NCI-H146 treated with DMSO at 0.1 percent for 48 hours (cell line): ENCODE data around the gene ELF5.

Experiments used
- DNase-seq: peaks from one replicate; lab custom pipeline; 2025; ENCODE audit not compliant: unreplicated experiment; lab: John Stamatoyannopoulos, UW

Gene ELF5

DNA sequence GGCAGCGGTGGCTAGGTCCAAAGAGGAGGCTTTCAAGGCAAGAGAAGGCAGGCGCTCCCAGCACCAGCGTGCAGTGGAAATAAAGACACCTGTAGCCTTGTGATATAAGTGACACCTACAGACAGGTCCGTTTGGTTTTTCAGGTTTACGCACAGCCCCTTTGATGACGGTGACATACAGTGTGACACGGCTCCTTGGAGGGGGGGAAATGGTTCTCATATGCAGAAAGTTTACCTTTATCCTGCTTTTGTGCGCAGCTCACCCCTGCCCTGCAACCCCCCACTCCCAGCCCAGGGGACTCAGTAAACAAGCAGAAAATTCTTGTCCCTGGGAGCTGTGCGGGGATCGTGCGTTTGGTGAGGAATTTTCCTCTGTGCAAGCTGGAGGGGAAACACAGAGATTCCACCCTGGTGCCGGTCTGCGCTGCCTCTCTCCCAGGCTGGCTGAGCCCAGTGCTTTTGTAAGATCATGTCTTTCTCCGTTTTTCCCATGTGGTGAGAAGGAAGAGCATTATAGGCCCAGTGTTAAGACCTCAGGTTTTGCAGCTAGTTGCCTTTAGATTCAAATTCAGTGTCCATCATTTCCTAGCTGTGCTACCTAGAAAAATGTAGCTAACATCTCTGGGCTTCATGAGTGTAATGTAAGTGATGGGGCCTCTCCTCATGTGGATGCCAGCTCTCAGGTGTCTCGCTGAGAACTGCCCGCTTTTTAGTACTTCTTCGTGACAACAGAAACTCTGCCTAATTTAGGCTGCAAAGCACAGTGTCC is at the start of gene ELF5:
Gene ELF5 (minus strand): TSS at position 113 of the 768 bp plus-strand sequence. CDS start 8,045 bp downstream, outside the sequence.
- DNase-seq, result no peak

DNA sequence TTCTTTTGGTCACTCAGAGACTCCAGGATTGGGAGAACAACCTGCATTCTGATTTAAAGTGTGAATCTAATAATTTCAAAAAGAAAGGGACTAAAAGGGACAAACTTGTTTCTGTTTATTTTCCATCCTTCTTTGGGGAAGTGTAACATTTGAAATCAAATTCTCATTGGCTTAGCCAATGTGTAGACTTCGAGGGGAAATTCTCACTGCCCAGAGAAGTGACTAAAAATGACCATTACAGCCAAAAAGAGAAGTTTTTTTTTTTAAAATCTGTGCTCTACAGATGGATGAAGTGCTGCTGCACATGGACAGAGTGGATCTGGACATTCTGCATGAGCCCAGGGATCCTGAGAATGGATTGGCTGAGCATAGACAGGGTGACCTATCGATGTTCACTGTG is 49.4 kb upstream of the ELF5 start:
- no peak for DNase-seq

DNA sequence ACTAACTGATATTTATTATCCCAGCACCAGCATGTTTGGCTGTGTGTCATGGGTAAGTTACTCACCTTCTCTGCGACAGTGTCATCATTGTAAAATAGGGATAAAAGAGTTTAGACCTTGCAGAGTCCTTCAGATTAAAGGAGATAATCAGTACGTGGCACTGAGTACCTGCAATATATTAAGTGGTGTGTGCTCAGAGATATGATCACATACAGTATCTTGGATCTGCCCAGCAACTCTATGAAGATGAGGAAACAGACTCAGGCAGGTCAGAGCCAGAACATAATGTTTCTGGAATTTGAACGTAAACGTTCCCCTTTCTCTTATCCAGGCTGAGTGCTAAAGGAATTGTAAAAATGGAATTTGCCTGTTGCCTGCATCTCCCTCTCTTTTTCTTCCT is 46.9 kb upstream of the ELF5 start:
- no peak for DNase-seq

- no peak for DNase-seq
Observed at GRCh38 chr11:34558673-34559072, 45.1 kb upstream of the ELF5 start.

- no peak for DNase-seq
Observed at GRCh38 chr11:34558211-34558610, 44.6 kb upstream of the ELF5 start.

- DNase-seq, result no peak
Observed at GRCh38 chr11:34552270-34552669, 38.7 kb upstream of the ELF5 start.

- no peak for DNase-seq
Observed at GRCh38 chr11:34549271-34549670, 35.7 kb upstream of the ELF5 start.

- no peak for DNase-seq
Observed at GRCh38 chr11:34548278-34548677, 34.7 kb upstream of the ELF5 start.

- DNase-seq, result peak; percentile 6
Observed at GRCh38 chr11:34546511-34547209, 33.1 kb upstream of the ELF5 start.

DNA sequence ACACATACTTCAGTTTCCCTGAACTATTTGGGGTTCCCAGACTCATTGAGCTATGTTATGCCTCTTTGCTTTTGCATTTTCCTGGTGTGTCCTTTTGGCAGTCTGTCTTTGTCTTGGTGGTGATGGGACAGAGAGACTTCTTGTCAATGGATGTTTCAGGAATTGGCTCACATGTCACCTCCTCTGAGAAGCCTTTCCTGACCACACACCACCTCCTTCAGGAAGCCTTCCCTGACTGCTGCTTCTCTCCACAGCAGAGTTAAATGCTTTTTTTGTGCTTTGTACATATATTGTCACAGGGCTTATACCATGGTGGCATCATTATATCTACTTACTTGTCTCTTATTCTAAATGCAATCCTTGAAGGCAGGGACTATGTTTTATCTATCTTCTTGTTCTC is 28.5 kb upstream of the ELF5 start:
- DNase-seq, result no peak

GRCh38 chr11:34540870-34541269 is 27.3 kb upstream of the ELF5 start:
- no peak for DNase-seq

- no peak for DNase-seq
Observed at GRCh38 chr11:34537636-34538035, 24.0 kb upstream of the ELF5 start.

DNA sequence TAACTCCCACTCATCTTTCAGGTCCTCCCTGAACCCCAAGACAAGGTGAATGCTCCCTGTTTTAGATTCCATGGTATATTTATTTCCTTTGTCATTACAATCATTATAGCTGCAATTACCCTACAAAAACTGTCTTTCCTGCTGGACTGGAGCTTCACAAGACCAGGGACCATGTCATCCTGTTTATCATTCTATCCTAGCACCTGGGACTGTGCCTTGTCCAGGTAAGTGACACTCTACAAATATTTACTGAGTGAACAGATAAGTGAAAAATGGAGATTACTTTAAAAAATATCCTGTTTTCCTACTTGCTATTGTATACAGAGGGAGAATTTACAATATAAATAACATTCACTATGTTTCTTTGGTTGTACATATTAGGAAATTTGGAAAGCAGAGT is 22.5 kb upstream of the ELF5 start:
- DNase-seq, result peak; percentile 87

DNA sequence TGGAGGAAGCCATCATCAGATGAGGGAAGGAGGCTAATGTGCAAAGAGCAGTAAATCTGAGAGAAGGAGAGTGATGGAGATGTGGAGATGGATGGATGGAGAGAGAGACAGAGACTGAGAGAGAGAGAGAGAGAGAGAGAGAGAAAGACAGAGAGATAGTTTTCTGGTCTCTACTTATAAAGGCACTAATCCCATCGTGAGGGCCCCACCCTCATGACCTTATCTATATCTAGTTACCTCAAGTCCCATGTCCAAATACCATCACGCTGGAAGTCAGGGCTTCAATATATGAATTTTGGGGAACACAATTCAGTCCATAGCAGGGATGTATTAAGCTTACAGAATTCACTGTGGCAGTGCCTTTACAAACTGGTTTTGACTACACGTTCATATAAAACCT is 21.2 kb upstream of the ELF5 start:
- DNase-seq, result no peak

DNA sequence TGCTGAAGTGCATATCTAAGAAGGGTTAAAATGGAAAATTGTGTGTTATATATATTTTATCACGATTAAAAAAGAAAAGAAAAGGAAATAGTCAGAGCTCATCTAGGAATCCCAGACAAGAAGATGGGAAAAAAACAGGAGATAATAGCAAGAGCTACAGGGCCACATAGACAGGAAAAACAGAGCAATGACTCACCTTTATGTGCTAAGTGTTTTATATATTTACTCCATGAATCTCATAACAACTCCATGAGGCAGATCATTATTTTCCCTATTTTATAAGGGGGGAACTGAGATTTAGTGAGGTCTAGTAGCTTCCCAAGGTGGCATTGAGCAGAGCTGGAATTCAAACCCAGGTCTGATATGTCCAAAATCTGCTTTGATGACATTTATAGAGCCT is 18.1 kb upstream of the ELF5 start:
- no peak for DNase-seq

- DNase-seq, result no peak
Observed at GRCh38 chr11:34530545-34531234, 17.1 kb upstream of the ELF5 start.

DNA sequence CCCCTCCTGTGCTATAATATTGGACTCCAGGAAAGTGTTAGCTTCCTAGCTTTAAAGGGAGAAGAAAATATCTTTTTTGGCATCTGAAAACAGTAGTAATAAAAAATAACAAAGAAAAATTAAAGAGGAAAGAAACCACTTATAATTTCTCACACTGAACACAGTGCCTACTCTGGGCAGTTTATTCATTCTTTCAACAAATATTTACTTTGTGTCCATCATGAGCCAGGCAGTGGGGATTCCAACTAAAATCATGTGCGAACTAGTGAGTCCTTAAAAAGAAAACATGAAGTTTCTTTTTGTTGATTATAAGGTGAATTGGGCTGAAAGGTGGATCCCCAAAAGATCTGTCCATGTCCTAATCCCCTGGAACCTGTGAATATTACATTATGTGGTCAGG is 16.0 kb upstream of the ELF5 start:
- DNase-seq, result no peak

DNA sequence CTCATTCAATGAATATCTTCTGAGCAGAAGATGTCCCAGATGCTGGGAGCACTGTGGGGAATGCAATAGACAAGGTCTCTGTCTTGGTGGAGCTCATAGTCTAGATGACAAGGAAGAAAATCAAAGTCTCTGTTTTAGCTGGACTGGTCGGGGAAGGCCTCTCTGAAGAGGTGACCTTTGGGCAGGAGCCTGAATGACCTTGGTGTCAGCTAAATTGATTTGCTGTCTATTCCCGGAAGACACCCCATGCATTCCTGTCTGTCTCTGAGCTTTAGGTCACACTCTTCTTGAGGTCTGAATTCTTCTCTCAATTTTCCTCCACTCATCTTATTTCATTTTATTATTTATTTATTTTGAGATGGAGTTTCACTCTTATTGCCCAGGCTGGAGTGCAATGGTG is 14.5 kb upstream of the ELF5 start:
- DNase-seq, result no peak

- DNase-seq, result no peak
Observed at GRCh38 chr11:34525888-34526657, 12.5 kb upstream of the ELF5 start.

DNA sequence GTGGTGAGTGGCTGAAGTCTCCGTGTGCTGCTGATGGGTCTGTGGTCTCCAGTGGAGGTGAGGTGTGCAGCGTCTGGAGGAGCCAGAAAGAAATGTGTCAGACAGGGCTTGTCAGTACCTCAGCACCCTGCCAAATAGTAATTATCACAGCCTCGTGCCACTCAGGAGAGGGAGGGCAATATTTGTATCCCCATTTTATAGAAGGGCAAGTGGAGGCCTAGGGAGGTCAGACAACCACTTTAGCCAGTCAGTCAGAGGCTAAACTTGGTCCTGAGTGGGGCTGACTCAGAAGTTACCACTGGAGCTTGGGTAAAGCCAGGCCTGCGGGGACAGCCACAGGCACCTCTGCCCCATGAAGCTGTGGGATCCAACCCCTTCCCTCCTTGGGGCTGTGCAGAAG is 11.5 kb upstream of the ELF5 start:
- no peak for DNase-seq

GRCh38 chr11:34524696-34525095 is 11.1 kb upstream of the ELF5 start:
- no peak for DNase-seq
